ENCODE data around the gene UBL5.
"Not testable (repeated sequence)": the region's sequence is repeated elsewhere in the genome, so short reads cannot be mapped to it uniquely, and the experiment has no call there.

The UBL5 gene

DNA sequence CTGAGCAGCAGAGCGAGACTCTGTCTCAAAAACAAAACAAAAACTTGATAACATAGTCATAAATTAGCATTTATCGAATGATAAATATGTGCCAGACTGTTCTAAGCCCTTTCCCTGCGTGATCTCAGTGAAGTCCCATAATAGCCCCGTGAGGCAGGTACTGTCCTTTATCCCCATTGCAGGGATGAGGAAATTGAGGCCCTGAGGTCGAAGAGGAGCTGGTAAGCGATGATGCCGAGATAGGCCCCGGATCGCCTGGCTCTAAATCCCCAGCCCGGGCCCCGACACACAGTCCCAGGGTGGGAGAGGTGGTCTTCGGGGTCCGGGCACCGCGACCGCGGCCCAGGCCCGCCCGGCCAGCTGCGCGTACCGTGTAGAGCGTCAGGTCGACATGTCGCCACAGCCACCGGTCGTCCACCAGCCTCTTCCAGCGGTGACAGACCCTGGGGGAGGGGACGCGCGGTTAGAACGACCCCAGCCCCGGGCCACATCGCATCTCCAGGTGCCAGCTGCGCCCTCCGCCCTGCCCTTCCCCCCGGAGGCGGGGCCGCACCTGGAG, 9.5 kb upstream of the UBL5 start:
- DNase-seq = no peak

DNA sequence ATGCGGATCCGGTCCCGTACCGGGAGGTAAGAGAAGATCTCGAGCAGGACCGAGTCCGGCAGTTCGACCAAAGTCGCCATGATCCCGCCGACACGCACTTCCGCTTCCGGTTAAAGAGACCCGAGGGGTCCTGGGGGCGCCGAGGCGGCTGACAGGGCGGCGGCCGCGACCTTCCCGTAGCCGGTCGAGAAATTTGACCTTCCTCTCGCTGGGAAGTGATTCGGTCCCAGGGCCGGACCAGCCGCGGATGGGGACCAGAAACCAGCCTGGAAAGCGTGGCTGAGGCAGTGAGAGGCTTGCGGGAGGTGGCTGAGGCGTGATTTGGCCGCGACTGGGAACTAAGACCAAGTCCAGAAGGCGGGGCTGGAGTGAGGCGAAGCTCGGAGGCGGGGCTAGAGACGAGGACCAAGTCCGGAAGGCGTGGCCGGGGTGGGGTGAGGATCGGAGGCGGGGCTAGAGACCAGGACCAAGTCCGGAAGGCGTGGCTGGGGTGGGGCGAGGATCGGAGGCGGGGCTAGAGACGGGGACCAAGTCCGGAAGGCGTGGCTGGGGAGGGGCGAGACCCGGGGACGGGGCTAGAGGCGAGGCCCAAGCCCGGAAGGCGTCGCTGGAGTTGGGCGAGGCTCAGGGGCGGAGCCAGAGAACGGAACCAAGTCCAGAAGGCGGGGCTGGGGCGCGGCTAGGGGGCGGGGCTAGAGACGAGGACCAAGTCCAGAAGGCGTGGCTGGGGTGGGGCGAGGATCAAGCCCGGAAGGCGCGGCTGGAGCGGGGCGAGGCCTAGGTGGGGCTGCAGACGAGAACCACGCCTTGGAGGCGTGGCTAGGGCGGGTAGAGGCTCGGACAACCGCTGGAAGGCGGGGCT, 8.8 kb upstream of the UBL5 start, which contains the start of gene FBXL12:
Gene FBXL12, minus strand, starts transcription at position 346 of the 862 bp plus-strand sequence. Its CDS starts 266 bp downstream, at position 80.
- DNase-seq = peak; percentile 100

DNA sequence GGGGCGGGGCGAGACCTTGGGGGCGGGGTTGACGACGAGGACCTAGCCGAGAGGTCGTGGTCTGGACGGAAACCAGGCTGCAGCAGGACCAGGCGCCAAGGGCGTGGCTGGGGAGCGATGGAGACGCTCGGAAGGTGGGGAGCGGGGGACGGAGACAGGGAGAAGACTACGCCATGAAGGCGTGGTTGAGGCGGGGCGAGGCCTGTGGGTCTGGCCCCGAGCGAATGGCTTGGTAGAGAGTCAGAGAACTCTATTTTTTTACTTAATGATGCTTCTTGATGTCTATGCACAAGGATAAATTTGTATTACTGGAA, 8.2 kb upstream of the UBL5 start:
- DNase-seq = no peak

DNA sequence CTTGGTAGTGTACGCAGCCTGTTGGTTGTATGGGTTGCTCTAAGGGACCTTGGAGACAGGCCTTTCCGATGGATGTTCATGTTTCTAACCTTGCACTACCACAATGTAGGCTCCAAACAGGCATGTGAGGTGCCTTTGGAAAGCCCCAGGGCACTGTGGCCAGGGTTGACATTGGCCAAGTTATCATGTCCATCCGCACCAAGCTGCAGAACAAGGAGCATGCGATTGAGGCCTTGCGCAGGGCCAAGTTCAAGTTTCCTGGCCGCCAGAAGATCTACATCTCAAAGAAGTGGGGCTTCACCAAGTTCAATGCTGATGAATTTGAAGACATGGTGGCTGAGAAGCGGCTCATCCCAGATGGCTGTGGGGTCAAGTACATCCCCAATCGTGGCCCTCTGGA, 7.7 kb upstream of the UBL5 start:
- DNase-seq = not testable (repeated sequence)

DNA sequence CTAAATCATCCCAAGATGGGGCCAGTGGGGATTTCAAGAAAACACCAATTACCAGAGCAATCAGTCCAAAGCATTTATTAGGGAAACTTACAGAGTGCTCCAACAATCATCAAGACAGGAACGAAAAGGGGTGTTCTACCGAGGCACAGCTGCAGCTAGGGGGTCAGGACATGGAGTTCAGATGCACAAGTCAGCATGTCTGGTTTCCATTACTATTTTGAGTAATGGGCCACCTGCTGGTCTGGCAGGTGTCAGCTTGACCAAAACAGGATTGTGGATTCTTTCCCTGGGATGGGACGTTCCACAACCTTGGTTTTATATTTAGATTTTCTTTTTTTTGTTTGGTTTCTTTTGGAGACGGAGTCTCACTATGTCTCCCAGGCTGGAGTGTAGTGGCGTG, 3.9 kb upstream of the UBL5 start:
- no peak for DNase-seq

DNA sequence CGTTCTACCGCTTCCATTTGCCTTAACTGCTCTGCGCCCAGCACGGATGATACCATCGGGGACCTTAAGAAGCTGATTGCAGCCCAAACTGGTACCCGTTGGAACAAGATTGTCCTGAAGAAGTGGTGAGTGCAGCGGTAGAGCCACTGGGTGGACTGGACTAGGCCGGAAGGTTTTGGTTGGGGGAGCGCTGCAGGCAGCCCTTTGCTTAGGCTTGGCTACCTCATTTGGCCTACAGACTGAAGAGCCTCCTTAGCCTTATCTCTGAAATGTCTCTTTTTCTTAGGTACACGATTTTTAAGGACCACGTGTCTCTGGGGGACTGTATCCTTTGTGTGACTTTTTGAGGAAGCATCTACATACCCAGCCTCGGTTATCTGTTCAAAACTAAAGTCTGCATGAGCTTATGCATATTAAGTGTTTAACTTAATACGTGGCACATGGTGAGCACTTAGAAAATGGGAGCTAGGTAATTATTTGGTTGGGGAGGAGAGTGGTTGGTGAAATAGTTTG, 889 bp downstream of the UBL5 start:
- DNase-seq = no peak

DNA sequence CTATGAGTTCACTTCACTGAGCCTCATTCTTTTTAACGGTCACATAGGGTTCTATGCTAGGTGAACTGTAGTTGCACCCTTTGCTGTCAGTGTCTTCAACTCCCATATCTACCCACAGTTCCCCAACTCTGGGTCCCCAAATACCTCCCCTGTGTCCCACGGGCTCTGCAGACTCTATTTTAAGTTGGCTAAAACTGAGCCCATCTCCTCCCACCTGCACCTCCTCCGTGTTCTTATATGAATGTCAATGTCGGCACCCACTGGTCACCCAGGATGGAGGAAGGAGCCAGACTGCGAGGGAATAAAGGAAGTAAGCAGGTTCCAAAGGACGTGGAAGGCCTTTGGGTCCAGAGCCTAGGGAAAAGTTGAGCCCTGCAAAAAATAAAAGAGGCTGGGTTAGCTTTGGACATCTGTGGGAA, 6.6 kb downstream of the UBL5 start:
- DNase-seq = no peak

DNA sequence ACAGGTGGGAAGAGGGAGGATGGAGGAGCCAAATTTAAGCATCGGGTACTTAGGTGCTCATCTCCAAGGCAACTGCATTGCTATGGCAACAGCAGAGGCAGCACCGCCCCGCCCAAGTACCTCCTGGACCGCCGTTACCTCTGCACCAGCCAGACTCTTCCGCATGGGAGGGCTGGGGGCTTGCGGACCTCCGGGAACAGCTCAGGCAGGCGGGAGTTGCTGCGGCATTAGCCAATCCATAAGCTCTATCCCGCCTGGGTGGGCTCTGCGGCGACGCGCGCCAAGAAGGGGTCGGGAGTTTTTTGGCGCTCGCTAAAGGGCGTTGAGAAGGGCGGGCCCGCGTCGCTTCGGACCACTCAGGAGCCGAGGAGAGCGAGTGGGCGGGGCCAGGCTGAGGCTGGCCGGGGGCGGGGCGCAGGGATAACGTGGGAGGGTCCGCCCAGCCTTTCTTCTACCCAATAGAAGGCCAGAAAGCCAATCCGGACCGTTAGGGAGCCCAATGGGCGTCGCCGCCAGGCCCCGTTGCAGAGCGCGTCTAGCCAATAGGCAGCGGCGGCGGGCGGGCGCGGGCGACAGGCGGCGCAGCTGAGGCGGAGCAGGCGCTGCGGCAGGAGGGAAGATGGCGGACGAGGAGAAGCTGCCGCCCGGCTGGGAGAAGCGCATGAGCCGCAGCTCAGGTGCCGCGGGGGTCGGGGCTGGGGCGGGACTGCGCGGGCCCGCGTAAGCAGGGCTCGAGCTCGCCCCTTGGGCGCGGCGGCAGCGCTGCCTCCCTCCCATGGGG, 7.2 kb downstream of the UBL5 start, which contains the start of gene PIN1:
Gene PIN1, plus strand, starts transcription at position 593 of the 781 bp plus-strand sequence. Its CDS starts 27 bp downstream, at position 620.
- peak; percentile 99 for DNase-seq

DNA sequence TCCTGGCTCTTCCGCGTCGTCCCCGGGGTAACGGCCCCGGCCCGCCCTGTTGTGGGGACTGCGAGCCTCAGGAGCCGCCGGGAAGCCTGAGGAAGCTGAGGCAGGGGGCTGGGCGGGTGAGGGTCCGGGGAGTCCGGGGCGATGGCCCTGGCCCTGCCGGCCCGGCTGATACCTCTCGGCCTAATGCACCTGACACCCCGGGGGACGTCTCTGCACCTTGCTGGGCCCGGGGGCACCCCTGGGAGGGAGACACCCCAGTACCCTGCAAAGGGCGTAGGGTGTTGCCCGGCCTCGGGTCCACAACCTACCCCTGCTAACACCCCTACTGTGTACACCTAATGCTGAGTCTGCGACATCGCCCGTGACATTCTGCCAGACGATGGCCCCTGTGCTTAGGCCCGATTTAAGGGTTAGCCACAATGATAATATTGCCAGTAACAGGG, 7.8 kb downstream of the UBL5 start:
- DNase-seq = no peak

DNA sequence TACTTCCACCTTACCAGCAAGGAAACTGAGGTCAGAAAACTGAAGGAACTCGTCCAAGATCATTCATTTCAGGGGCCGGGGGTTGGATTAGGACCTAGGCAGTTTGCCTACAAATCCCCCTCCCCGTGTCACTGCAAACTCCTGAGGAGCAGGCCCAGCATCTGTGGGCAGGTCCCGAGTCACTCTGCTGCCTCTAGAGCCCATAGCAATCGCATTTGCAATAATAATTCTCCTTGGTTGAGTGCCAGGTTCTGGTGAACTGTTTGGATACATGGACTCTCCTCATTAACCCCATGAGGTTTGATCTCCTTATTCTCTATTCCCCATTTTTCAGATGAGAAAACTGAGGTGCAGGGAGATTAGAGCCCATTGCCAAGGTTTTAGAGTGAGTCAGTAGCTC, 8.3 kb downstream of the UBL5 start:
- DNase-seq = no peak

DNA sequence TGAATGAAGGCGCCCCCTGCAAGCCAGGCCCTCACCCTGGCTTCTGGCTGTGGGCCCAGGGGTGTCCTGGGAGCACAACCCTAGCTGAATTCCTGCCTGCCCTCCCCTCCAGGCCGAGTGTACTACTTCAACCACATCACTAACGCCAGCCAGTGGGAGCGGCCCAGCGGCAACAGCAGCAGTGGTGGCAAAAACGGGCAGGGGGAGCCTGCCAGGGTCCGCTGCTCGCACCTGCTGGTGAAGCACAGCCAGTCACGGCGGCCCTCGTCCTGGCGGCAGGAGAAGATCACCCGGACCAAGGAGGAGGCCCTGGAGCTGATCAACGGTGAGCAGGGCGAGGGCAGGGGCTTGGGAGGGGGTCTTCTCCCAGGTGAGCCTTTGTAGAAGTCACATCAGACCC, 10.6 kb downstream of the UBL5 start:
- DNase-seq = no peak

DNA sequence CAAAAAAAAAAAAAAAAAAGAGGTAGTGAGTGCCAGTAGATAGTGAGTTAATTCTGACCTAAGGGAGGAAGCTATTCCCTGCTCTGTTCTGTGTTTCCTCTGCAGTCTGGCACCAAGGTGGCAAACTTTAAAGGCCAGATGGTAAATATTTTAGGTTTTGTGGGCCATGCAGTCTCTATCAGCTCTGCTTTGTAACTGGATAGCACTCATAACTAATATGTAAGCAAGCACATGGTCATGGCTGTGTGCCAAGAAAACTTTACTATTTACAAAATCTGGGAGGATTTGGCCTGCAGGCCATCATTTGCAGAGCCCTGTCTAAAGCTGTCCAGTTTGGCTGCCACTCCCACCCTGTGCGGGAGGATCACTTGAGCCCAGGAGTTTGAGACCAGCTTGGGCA, 11.7 kb downstream of the UBL5 start:
- DNase-seq = no peak

DNA sequence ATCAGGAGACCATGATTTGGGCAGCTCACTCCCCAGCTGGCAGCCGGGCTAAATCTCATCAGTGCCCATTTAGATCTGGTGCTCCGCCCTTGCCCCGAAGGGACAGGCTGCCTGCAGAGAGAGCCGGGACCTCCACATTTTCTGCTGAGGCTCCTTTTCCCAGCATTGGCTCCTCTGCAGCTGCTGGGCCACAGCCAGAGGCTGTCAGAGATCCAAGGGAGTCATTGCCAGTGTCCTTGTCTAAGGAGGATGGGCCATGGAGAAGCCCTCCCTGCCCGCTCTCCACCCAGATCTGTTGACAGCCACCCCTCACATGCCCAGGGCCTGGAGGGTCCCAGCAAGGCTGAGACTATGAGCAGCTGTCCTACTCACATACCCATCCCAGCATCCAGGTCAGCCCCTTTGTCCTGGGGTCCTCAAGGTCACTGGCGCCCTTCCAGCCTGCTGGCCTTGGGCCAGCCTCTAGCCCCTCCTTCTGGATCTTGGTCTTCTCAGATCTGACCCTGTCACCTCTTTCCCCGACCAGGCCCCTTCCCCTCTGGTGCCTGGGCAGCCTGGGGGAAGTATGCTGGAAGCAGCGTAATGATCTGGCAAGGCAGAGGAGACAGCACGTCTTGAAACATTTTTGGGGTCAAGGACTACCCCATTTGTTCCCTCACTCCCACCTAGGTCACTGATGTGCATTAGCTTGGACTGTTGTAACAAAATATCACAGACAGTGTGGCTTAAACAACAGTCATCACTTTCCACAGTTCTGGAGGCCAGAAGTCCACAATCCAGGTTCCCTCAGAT, 15.3 kb downstream of the UBL5 start:
- no peak for DNase-seq

DNA sequence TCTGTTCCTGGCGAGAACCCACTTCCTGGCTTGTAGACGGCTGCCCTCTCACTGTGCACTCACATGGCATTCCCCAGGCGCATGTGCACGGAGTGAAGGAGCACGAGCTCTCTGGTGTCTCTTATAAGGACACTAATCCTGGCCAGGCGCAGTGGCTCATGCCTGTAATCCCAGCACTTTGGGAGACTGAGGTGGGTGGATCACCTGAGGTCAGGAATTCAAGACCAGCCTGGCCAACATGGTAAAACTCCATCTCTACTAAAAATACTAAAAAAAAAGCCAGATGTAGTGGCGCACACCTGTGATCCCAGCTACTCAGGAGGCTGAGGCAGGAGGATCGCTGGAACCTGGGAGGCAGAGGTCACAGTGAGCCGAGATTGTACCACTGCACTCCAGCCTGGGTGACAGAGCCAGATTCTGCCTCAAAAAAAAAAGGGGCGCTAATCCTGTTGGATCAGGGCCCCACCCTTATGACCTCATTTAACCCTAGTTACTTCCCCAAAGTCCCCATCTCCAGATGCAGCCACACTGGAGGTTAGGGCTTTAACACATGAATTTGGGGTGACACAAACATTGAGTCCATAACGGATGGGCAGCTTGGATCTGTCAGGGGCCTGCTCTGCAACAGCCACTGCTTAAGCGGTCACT, 16.0 kb downstream of the UBL5 start:
- not testable (repeated sequence) for DNase-seq

DNA sequence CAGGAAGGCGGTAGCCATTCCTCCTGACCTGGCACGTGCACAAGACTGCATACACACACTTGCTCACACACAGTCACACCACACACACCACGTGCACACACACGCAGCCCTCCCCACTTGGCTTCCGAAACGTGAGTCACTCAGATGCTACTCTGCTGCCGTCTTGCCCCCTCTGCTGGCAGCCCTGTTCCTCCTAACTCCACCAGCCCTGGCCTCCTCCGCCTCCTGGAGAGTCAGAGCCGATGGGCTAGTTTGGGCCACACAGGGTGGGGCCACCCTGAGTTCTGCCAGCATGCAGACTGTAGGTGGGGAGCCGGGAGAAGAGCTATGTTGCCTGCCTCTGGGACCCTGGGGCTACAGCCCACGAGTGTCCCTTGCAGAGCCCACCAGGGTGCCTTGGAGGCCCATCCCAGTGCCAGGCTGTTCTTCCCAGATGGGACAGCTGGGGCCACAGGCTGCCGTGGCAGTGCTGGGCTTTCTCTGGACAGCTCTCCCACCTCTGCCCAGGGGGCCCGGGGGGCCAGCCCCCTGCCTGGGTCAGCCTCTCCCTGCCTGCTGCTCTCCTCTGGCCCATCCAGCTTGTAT, 19.5 kb downstream of the UBL5 start:
- DNase-seq = peak; percentile 74

DNA sequence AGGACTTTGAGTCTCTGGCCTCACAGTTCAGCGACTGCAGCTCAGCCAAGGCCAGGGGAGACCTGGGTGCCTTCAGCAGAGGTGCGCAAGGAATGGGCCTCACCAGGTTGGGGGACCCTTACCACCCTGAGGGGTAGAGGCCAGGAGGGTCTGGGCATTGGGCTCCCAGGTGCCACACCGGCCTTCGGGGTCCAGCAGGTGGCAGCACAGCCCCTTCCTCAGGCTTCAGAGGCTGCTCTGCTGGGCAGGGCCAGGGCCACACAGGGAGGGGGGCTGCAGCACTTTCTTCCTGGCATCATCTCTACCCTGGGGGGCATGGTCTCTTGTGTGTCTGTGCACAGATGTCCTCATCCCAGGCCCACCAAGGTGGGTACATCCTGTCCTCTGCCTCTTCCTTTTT, 20.3 kb downstream of the UBL5 start:
- peak; percentile 52 for DNase-seq

DNA sequence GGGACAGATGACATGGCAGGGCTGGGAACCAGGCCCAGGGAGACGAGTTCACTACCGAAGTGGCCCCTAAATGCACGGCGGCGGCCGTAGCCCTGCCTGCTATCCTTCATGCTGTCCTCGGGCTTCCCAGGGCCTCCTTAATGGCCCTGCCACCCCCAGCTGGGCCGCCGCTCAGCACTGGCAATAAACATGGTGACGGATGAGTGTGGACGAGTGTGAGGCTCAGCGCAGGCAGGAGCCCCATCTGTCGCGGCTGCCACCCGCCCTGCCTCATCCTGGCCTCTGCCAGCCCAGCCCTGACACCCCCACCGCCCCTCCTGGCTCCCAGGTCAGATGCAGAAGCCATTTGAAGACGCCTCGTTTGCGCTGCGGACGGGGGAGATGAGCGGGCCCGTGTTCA, 21.0 kb downstream of the UBL5 start:
- no peak for DNase-seq

DNA sequence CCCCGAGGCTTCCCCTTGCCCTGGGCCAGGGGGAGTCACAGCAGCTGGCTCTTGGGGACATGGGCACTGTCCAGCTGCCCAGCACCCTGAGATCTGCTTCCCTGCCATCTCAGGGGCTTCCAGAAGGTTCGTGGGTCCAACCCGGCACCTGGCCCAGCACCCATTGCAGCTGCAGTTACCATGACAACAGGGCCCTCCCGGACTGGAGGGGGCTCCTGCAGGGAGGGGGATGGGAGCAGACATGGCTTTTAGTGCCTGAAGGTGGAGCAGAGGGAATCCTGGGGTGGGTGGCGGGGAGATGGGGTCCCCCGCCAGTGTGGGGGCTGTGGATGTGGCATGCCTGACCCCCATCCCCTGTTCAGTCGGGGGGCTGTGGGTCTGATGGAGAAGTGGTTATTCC, 22.1 kb downstream of the UBL5 start:
- no peak for DNase-seq

DNA sequence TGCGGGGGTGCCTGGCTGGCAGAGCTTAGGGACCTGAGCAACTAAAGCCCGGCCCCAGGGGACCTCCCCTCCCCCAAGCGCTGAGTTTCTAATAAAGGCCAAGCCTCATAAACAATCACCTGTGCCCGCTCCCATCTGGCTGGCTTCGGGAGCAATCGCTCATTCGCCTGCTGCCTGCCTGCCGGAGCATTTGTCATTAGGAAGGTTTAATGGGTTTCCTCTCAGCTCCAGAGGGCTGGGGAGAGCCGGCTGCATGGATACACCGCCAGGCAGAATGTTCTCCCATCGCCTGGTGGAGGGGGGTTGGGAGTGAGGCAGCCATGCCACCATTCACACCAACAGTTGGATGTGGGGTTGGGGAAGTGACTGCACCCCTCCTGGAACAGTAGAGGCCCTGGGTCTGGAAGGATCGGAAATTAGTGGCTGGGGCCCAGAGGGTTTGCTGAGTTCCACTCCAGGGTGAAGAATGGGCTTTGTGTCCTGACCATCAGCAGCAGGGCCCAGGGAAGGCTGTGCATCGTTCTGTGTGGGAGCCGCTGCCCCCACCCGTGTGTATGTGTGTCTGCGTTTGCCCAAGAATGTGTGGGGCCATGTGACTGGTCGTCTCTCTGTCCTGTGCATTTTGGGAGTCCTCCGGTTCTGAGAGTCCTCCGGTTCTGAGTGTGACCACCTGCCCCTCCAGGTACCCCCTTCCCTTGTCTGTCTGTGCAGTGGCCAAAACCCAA, 22.7 kb downstream of the UBL5 start:
- DNase-seq = no peak

DNA sequence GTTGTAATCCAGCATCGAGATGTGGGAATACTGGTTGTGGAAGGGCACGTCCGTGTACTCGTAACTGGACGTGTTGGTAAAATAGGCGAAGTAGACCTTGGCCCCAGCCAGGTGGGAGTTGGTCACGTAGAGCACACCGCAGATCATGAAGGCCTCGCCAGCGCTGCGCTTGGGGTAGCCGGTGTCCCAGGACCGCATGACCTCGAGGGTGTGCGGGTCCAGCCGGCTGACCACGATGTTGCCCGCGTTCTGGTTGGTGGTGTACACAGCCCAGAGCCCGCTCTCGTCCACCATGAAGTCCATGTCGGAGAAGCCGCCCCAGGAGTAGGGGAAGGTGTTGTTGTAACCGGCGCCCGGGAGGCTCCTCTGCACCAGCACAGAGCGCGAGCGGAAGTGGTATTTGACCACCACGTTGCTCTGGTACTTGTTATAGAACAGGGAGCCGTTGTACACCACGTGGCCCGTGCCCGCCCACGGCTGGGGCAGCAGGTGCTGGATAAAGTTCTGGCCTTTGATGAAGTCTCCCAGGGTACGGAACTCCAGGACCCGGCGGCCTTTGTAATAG, 26.6 kb downstream of the UBL5 start:
- no peak for DNase-seq

DNA sequence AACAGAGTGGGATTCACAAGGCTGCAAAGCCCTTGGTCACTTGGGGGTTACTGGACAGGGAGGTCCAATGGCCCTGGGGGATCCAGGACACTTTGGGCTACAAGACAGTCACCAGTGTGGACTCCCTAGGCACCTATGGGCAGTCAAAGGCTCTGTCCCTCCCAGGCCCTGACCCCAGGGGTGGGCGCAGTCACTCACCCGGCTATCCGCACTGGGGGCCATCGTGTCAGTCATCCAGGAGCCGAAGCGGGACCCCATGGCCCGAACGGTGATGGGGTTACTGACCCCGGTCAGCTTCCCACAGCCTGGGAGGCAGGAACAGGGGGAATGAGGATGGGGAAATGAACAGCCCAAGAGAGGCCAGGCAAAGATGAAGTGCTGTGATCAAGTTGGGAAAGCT, 28.9 kb downstream of the UBL5 start:
- no peak for DNase-seq
